Measurements from ENCODE around the gene PLIN5. TPM values are rescaled to one million over a fixed set of nuclear protein-coding genes. Genes with fewer than 3 reads are reported as not detected.
"Not testable (repeated sequence)": the region's sequence is repeated elsewhere in the genome, so short reads cannot be mapped to it uniquely, and the experiment has no call there.

PLIN5 gene
- total and polyA plus RNA-seq, 5 experiments from 2014 or later: 0.28 to 2.6 (median 0.90) TPM

- peaks cover 14 to 59% (median 31%) of the 10 kb centered on the region in 5 donors for H3K27me3 Mint-ChIP-seq
- peaks cover 0 to 9% (median 3%) of the 10 kb centered on the region in 4 donors for H3K4me1 Mint-ChIP-seq
- no peak overlapping the region for H3K4me3 Mint-ChIP-seq
- peak overlapping the region in 2 of 10 donors; percentile 31 to 53 for H3K27ac Mint-ChIP-seq
- peak; percentile 29 to 85 (median 60) for DNase-seq
- ATAC-seq: peak in 1 of 2 donors; percentile 69
- no peaks in the 10 kb centered on the region for H3K36me3 Mint-ChIP-seq
- POLR2A ChIA-PET: interaction anchor here (1.2 to 2.3 kb wide), 2 partner anchors 56 to 61 kb away, joined by 4 to 8 read pairs; no protein-coding TSS in a partner anchor
- H3K9me3 Mint-ChIP-seq: no peaks in the 10 kb centered on the region
Observed at GRCh38 chr19:4576016-4576933, 41.3 kb upstream of the PLIN5 start.

- H3K36me3 Mint-ChIP-seq: no peaks in the 10 kb centered on the region
- no peaks in the 10 kb centered on the region for H3K9me3 Mint-ChIP-seq
- DNase-seq: no peak
- POLR2A ChIA-PET: interaction anchor here (1.2 to 2.3 kb wide), 2 partner anchors 57 to 61 kb away, joined by 4 to 8 read pairs; no protein-coding TSS in a partner anchor
- no peak for ATAC-seq
- peaks cover 14 to 56% (median 31%) of the 10 kb centered on the region in 5 donors for H3K27me3 Mint-ChIP-seq
- H3K4me1 Mint-ChIP-seq: peaks cover 0 to 9% (median 3%) of the 10 kb centered on the region in 4 donors
- H3K27ac Mint-ChIP-seq: peak overlapping the region in 2 of 10 donors; percentile 51 to 53
- H3K4me3 Mint-ChIP-seq: peak overlapping the region in 1 of 10 donors; percentile 14
Observed at GRCh38 chr19:4575267-4576015, 40.4 kb upstream of the PLIN5 start.

- ATAC-seq (no peak), DNase-seq (no peak)
- Mint-ChIP-seq H3K36me3 (no peaks in the 10 kb centered on the region), H3K27me3 (peaks cover 14 to 42% (median 23%) of the 10 kb centered on the region in 5 donors), H3K9me3 (no peaks in the 10 kb centered on the region), H3K4me3 (no peak overlapping the region), H3K4me1 (peaks cover 0 to 9% (median 3%) of the 10 kb centered on the region in 4 donors), H3K27ac (no peak overlapping the region)
- POLR2A ChIA-PET: no interaction called here
Observed at GRCh38 chr19:4573682-4574081, 38.7 kb upstream of the PLIN5 start.

- Mint-ChIP-seq H3K9me3 (no peaks in the 10 kb centered on the region), H3K27ac (no peak overlapping the region), H3K27me3 (peaks cover 4 to 35% (median 19%) of the 10 kb centered on the region in 5 donors), H3K36me3 (no peaks in the 10 kb centered on the region), H3K4me1 (peaks cover 1 to 8% (median 3%) of the 10 kb centered on the region in 4 donors), H3K4me3 (no peak overlapping the region)
- no peak for DNase-seq
- no peak for ATAC-seq
- POLR2A ChIA-PET: interaction anchor here (1.9 kb wide), 1 partner anchor 65 kb away, joined by 4 read pairs; no protein-coding TSS in a partner anchor
Observed at GRCh38 chr19:4571305-4571917, 36.4 kb upstream of the PLIN5 start.

- no peaks in the 10 kb centered on the region for H3K36me3 Mint-ChIP-seq
- POLR2A ChIA-PET: interaction anchor here (1.2 to 1.9 kb wide), 2 partner anchors 65 to 99 kb away, joined by 3 to 4 read pairs; partner anchors contain the start of gene MYDGF
- H3K27me3 Mint-ChIP-seq: peaks cover under 1 to 30% (median 14%) of the 10 kb centered on the region in 5 donors
- no peak overlapping the region for H3K4me3 Mint-ChIP-seq
- no peak for ATAC-seq
- no peak for DNase-seq
- H3K4me1 Mint-ChIP-seq: peaks cover under 1 to 3% (median 2%) of the 10 kb centered on the region in 4 donors
- no peaks in the 10 kb centered on the region for H3K9me3 Mint-ChIP-seq
- no peak overlapping the region for H3K27ac Mint-ChIP-seq
Observed at GRCh38 chr19:4570916-4571304, 35.9 kb upstream of the PLIN5 start.

GRCh38 chr19:4570402-4570801 lies 35.4 kb upstream of the PLIN5 start:
- Mint-ChIP-seq H3K27ac (peak overlapping the region in 1 of 10 donors; percentile 59), H3K27me3 (peaks cover 0 to 25% (median 12%) of the 10 kb centered on the region in 5 donors), H3K9me3 (no peaks in the 10 kb centered on the region), H3K36me3 (no peaks in the 10 kb centered on the region), H3K4me3 (no peak overlapping the region), H3K4me1 (peaks cover 0 to 3% (median 0%) of the 10 kb centered on the region in 4 donors)
- POLR2A ChIA-PET: interaction anchor here (1.2 to 1.9 kb wide), 2 partner anchors 66 to 99 kb away, joined by 3 to 4 read pairs; partner anchors contain the start of gene MYDGF
- DNase-seq: no peak
- no peak for ATAC-seq

GRCh38 chr19:4568886-4569285 lies 33.9 kb upstream of the PLIN5 start:
- POLR2A ChIA-PET: interaction anchor here (0.7 kb wide), 2 partner anchors 65 to 1898 kb away, joined by 3 read pairs; no protein-coding TSS in a partner anchor
- H3K27me3 Mint-ChIP-seq: peaks cover 0 to 19% (median 6%) of the 10 kb centered on the region in 5 donors
- no peak overlapping the region for H3K27ac Mint-ChIP-seq
- DNase-seq: no peak
- H3K9me3 Mint-ChIP-seq: no peaks in the 10 kb centered on the region
- H3K4me3 Mint-ChIP-seq: no peak overlapping the region
- peaks cover 0 to 3% (median 0%) of the 10 kb centered on the region in 4 donors for H3K4me1 Mint-ChIP-seq
- H3K36me3 Mint-ChIP-seq: no peaks in the 10 kb centered on the region
- ATAC-seq: no peak

GRCh38 chr19:4567584-4568071 lies 32.6 kb upstream of the PLIN5 start:
- H3K4me3 Mint-ChIP-seq: no peak overlapping the region
- POLR2A ChIA-PET: interaction anchor here (0.8 kb wide), 1 partner anchor 69 kb away, joined by 3 read pairs; no protein-coding TSS in a partner anchor
- peak; percentile 25 to 79 (median 56) for DNase-seq
- H3K4me1 Mint-ChIP-seq: peaks cover 0 to 3% (median 0%) of the 10 kb centered on the region in 4 donors
- H3K9me3 Mint-ChIP-seq: no peaks in the 10 kb centered on the region
- no peaks in the 10 kb centered on the region for H3K36me3 Mint-ChIP-seq
- peak; percentile 70 to 74 for ATAC-seq
- H3K27ac Mint-ChIP-seq: peak overlapping the region in 1 of 10 donors; percentile 44
- H3K27me3 Mint-ChIP-seq: peaks cover 0 to 19% (median 6%) of the 10 kb centered on the region in 5 donors

GRCh38 chr19:4566402-4567051 lies 31.5 kb upstream of the PLIN5 start:
- Mint-ChIP-seq H3K4me3 (no peak overlapping the region), H3K4me1 (peaks cover 0 to 5% (median 0%) of the 10 kb centered on the region in 4 donors), H3K9me3 (no peaks in the 10 kb centered on the region), H3K27ac (peak overlapping the region in 1 of 10 donors; percentile 48), H3K27me3 (peaks cover 0 to 19% (median 6%) of the 10 kb centered on the region in 5 donors), H3K36me3 (no peaks in the 10 kb centered on the region)
- no peak for DNase-seq
- ATAC-seq: no peak
- POLR2A ChIA-PET: interaction anchor here (0.8 kb wide), 1 partner anchor 70 kb away, joined by 3 read pairs; no protein-coding TSS in a partner anchor

GRCh38 chr19:4563562-4563961 lies 28.5 kb upstream of the PLIN5 start:
- H3K9me3 Mint-ChIP-seq, H3K27ac Mint-ChIP-seq, ATAC-seq, H3K4me3 Mint-ChIP-seq, POLR2A ChIA-PET, H3K4me1 Mint-ChIP-seq, DNase-seq, H3K36me3 Mint-ChIP-seq: not testable (repeated sequence)
- peaks cover 0 to 19% (median 6%) of the 10 kb centered on the region in 5 donors for H3K27me3 Mint-ChIP-seq

- H3K9me3 Mint-ChIP-seq, H3K27ac Mint-ChIP-seq, ATAC-seq: not testable (repeated sequence)
Observed at GRCh38 chr19:4562085-4562484, 27.1 kb upstream of the PLIN5 start.

More at GRCh38 chr19:4562085-4562484, 27.1 kb upstream of the PLIN5 start:
- H3K4me1 Mint-ChIP-seq, H3K27me3 Mint-ChIP-seq, H3K36me3 Mint-ChIP-seq, DNase-seq, POLR2A ChIA-PET, H3K4me3 Mint-ChIP-seq: not testable (repeated sequence)

Data from naive thymus-derived CD8-positive, alpha-beta T cell (primary cell).